ENCODE measurements around the gene RIPPLY3. TPM values are rescaled to one million over a fixed set of nuclear protein-coding genes. Genes with fewer than 3 reads are reported as not detected.
A peak's percentile ranks its signal among the peaks of the same experiment; 100 is the strongest.

The RIPPLY3 gene
- total and polyA plus RNA-seq, 2 experiments from 2014 or later, result 2.5 to 2.8 TPM

DNA sequence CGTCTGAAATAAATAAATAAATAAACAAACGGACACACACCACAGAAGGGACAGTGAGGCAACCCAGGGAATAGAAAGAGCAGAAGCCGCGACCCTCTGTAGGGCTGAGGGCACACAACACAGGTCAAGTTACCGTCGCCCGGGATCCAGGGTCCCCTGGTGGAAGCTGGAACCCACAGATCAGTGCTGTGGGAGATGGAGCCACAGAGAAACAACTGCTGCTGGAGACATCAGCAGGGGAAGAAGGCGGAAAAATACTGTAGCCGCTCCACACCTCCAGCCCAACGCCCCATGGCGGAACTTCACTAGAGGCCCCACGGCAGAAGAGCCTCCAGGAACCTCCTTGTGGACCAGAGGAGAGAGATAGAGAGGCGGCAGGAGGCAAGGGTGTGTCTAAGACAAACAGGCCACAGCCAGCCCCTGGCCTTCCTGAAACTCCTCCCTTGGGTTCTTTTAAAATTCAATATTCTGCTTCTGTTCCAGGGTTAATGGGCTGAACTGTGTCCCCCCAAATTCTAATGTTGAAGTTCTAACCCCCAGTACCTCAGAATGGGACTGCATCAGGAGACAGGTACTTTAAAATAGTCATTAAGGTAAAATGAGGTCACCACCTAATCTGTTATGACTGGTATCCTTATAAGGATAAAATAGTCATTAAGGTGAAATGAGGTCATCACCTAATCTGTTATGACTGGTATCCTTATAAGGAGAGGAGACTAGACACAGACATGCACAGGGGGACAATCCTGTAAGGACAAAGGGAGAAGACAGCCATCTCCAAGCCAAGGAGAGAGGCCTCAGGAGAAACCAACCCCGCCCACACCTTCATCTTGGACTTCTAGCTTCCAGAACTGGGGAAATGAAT, 32.3 kb upstream of the RIPPLY3 start:
- H3K4me3 Mint-ChIP-seq, result no peak overlapping the region
- no peak overlapping the region for H3K27ac Mint-ChIP-seq
- TF ChIP-seq CREB1 (CRISPR knock-in tag; IDR thresholded peaks at IDR 0.05; ENCODE audit: low read depth) (no peak), POLR2AphosphoS5 (IDR thresholded peaks at IDR 0.05; ENCODE audit: low read depth) (no peak), JUNB (IDR thresholded peaks at IDR 0.05; ENCODE audit: unreplicated experiment) (no peak), STAT1 (IDR thresholded peaks at IDR 0.05; ENCODE audit: unreplicated experiment) (no peak), NANOG (IDR thresholded peaks at IDR 0.05; ENCODE audit: borderline replicate concordance) (no peak), EZH2 (IDR thresholded peaks at IDR 0.05; ENCODE audit: low read depth, unreplicated experiment) (no peak)
- TF ChIP-seq, protein P1, sequence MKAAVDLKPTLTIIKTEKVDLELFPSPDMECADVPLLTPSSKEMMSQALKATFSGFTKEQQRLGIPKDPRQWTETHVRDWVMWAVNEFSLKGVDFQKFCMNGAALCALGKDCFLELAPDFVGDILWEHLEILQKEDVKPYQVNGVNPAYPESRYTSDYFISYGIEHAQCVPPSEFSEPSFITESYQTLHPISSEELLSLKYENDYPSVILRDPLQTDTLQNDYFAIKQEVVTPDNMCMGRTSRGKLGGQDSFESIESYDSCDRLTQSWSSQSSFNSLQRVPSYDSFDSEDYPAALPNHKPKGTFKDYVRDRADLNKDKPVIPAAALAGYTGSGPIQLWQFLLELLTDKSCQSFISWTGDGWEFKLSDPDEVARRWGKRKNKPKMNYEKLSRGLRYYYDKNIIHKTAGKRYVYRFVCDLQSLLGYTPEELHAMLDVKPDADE (IDR thresholded peaks at IDR 0.05), result no peak
- TF ChIP-seq, protein P2, sequence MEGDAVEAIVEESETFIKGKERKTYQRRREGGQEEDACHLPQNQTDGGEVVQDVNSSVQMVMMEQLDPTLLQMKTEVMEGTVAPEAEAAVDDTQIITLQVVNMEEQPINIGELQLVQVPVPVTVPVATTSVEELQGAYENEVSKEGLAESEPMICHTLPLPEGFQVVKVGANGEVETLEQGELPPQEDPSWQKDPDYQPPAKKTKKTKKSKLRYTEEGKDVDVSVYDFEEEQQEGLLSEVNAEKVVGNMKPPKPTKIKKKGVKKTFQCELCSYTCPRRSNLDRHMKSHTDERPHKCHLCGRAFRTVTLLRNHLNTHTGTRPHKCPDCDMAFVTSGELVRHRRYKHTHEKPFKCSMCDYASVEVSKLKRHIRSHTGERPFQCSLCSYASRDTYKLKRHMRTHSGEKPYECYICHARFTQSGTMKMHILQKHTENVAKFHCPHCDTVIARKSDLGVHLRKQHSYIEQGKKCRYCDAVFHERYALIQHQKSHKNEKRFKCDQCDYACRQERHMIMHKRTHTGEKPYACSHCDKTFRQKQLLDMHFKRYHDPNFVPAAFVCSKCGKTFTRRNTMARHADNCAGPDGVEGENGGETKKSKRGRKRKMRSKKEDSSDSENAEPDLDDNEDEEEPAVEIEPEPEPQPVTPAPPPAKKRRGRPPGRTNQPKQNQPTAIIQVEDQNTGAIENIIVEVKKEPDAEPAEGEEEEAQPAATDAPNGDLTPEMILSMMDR (conservative IDR thresholded peaks at IDR 0.05; ENCODE audit: low read depth in 2 of 2), result no peak
- Histone ChIP-seq H3K27me3 (ENCODE audit: insufficient read depth) (no peaks in the 10 kb centered on the region), H3K4me2 (no peak overlapping the region), H3K4me3 (no peak overlapping the region), H3K9me2 (ENCODE audit: insufficient read depth) (no peaks in the 10 kb centered on the region), H3K36me3 (ENCODE audit: insufficient read depth) (no peaks in the 10 kb centered on the region), H3K79me2 (replicated peaks; ENCODE audit: insufficient read depth) (no peaks in the 10 kb centered on the region), H3K27ac (ENCODE audit: low read depth) (no peak overlapping the region), H2AFZ (no peak overlapping the region), H3K4me1 (ENCODE audit: insufficient read depth) (peaks cover 6% of the 10 kb centered on the region; the same call in 1 of the 2 replicates), H3F3A (replicated peaks; ENCODE audit: low read depth) (no peaks in the 10 kb centered on the region), H4K20me1 (replicated peaks; ENCODE audit: insufficient read depth) (no peaks in the 10 kb centered on the region)
- ATAC-seq, result peak; percentile 19; the same call in 2 of the 3 replicates
- H3K4me1 Mint-ChIP-seq, result peaks cover 12% of the 10 kb centered on the region
- H3K9me3 Mint-ChIP-seq, result no peaks in the 10 kb centered on the region
- no peaks in the 10 kb centered on the region for H3K36me3 Mint-ChIP-seq (ENCODE audit: low read depth)
- no peak for DNase-seq (ENCODE audit: low spot score)
- peaks cover 5% of the 10 kb centered on the region for H3K27me3 Mint-ChIP-seq (ENCODE audit: insufficient read depth, low read depth, poor library complexity)

DNA sequence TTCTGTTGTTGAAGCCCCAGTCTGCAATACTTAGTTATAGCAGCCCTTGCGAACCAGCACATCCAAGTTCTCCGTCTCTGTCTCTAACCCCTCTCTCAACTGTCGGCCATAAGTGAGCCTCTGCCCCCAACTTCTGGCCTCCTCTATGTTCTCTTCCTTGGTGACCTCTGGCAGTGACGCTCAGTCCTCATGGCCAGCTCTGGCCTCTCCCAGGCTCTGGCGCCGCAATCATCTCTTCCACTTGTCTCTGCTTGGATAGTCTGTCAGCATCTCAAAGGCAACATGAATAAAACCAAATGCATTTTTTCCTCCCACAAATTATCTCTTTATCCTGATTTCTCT, 31.7 kb upstream of the RIPPLY3 start:
- H3K4me1 Mint-ChIP-seq, result peaks cover 12% of the 10 kb centered on the region
- Histone ChIP-seq H2AFZ (no peak overlapping the region), H3K9me2 (ENCODE audit: insufficient read depth) (no peaks in the 10 kb centered on the region), H3K4me3 (no peak overlapping the region), H3K4me1 (ENCODE audit: insufficient read depth) (peaks cover 6% of the 10 kb centered on the region; the same call in 1 of the 2 replicates), H3K27me3 (ENCODE audit: insufficient read depth) (peaks cover 6% of the 10 kb centered on the region), H3K36me3 (ENCODE audit: insufficient read depth) (no peaks in the 10 kb centered on the region), H3F3A (replicated peaks; ENCODE audit: low read depth) (no peaks in the 10 kb centered on the region), H3K27ac (ENCODE audit: low read depth) (no peak overlapping the region), H4K20me1 (replicated peaks; ENCODE audit: insufficient read depth) (no peaks in the 10 kb centered on the region), H3K79me2 (replicated peaks; ENCODE audit: insufficient read depth) (no peaks in the 10 kb centered on the region), H3K4me2 (no peak overlapping the region)
- ATAC-seq (no peak), DNase-seq (ENCODE audit: low spot score) (no peak)
- peaks cover 11% of the 10 kb centered on the region for H3K27me3 Mint-ChIP-seq (ENCODE audit: insufficient read depth, low read depth, poor library complexity)
- no peak overlapping the region for H3K4me3 Mint-ChIP-seq
- no peaks in the 10 kb centered on the region for H3K36me3 Mint-ChIP-seq (ENCODE audit: low read depth)
- no peaks in the 10 kb centered on the region for H3K9me3 Mint-ChIP-seq
- no peak overlapping the region for H3K27ac Mint-ChIP-seq
- TF ChIP-seq POLR2AphosphoS5 (IDR thresholded peaks at IDR 0.05; ENCODE audit: low read depth) (no peak), NANOG (IDR thresholded peaks at IDR 0.05; ENCODE audit: borderline replicate concordance) (no peak), CREB1 (CRISPR knock-in tag; IDR thresholded peaks at IDR 0.05; ENCODE audit: low read depth) (no peak)
- TF ChIP-seq, protein P2 (conservative IDR thresholded peaks at IDR 0.05; ENCODE audit: low read depth in 2 of 2), result no peak
- TF ChIP-seq, protein P1 (IDR thresholded peaks at IDR 0.05), result no peak

Measured in GM23338 (cell line).